Activated CD8-positive, alpha-beta memory T cell treated with anti-CD3 and anti-CD28 coated beads, Interleukin-2, amount 50 U/mL, for 24 hours (primary cell): ENCODE data around the gene AFAP1.

ENCODE experiments used
- DNase-seq: peaks from one replicate; pipeline ENCODE4 v3.0.0-alpha.2; 2020; ENCODE audit errors: extremely low read depth

AFAP1 gene

GRCh38 chr4:7737752-7738457 is 201.8 kb downstream of the AFAP1 start:
- no peak for DNase-seq

- no peak for DNase-seq
Measured at GRCh38 chr4:7737268-7737645, 202.4 kb downstream of the AFAP1 start.

DNA sequence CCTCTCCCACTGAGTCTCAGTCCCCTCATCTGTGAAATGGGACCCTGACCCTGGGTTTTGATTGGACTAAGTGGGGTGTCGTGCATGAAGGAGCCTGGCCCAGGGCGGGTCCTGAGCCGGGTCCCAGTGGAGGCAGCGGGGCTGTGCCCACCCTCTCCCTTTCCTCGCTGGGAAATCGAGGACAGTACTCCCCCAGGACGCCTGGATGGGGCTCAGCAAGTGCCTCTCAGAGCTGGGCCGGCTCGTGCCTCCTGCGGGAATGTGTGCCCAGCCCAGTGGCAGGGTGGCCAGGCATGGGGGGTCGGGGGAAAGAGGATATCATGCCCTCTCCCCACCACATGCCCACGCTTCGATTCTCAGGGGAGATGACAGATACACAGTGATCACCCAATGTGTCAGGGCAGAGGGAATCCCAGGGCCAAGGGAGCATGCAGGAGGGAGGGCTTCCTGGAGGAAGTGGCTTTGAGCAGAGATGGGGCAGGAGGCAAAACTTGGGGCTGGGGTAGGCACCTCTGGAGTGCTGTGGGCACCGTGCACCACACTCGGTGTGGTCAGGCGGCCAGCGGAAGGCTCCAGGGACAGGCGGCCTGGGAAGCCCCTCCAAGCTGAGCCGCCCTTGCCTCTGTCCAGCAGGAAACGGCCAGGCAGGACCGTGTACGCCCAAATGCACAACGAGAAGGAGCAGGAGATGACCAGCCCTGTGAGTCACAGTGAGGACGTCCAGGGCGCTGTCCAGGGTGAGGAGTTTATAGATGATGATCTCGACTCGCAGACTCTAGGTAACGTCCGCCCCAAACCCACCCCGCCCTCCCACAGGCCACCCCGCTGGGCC is 203.0 kb downstream of the AFAP1 start:
- DNase-seq, result no peak

DNA sequence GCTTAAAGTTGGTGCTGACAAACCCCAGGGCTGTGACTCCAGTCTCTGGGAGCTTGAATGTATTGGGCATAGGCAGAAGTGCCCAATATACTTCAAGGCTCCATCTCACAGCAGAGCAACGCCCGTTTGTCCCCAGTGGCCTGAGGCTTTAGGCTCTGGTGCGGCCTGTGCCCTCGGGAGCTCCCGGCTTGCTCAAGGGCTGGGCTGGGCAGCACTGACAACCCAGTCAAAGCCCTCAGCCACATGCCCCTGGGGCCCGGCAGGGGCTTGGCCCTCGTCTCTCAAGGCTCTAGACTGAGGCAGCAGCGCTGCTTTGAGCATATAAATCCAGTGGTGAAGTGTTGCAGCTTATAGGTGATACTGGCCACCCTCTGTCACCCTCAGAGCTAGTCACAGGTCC is 203.7 kb downstream of the AFAP1 start:
- DNase-seq, result no peak

GRCh38 chr4:7735395-7735794 is 204.3 kb downstream of the AFAP1 start:
- no peak for DNase-seq

DNA sequence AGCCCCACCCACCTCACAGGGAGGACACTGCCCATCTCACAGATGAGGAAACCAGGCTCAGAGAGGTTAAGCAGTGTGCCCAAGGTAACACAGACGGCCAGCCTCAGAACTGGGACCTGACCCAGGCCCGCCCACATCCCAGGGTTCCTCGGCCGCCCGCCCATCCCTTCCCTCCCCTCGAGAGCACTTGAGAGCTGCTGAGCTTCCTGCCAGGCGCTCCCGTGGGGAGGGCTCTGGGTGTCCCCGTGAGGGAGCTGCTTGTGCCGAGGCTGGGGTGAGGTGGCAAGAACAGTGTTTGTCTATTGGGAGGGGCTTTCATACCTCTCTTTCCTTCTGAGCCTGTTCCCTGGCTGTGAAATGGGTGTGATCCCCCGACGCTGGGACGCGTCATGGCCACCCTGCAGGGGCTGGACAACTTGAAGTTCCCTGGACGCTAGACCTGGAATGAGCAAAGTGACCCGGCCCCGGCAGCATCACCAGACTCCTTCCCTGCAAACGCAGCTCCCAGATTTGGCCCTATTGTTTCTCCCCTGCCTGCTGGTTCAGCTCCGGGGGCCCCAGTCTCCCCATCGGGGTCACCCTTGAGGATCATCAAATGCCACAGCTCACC is 204.9 kb downstream of the AFAP1 start:
- DNase-seq, result no peak

- no peak for DNase-seq
Measured at GRCh38 chr4:7733801-7734650, 205.6 kb downstream of the AFAP1 start.

- no peak for DNase-seq
Measured at GRCh38 chr4:7733201-7733600, 206.5 kb downstream of the AFAP1 start.

- no peak for DNase-seq
Measured at GRCh38 chr4:7732263-7732662, 207.4 kb downstream of the AFAP1 start.

DNA sequence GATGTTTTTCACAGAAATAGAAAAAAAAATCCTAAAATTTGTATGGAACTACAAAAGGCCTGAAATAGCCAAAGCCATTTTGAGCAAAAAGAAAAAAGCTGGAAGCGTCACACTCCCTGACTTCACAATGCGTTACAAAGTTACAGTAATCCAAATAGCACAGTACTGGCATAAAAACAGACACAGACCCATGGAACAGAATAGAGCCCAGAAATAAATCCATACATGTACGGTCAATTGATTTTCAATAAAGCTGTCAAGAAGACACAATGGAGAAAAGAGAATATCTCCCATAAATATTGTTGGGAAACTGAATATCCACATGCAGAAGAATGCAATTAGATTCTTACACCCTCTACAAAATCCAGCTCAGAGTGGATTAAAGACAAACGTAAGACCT is 208.2 kb downstream of the AFAP1 start:
- DNase-seq, result no peak

GRCh38 chr4:7727749-7728148 is 211.9 kb downstream of the AFAP1 start:
- no peak for DNase-seq

GRCh38 chr4:7726665-7727413 is 212.8 kb downstream of the AFAP1 start:
- DNase-seq, result no peak

- no peak for DNase-seq
Measured at GRCh38 chr4:7725951-7726350, 213.7 kb downstream of the AFAP1 start.

DNA sequence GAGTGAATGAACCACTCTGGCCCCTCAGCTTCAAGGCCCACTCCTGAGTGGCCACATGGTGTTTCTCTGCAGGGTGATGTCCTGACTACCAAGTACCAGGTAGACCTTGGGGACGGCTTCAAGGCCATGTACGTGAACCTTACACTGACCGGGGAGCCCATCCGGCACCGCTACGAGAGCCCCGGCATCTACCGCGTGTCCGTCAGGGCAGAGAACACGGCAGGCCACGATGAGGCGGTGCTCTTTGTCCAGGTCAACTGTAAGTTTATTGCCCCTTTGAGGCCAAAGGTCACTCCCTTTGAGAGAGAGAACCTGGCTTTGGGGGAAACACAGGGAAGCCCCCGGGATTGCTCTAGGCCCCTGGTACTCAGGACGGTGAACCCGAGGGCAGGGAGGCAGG is 216.0 kb downstream of the AFAP1 start:
- no peak for DNase-seq

DNA sequence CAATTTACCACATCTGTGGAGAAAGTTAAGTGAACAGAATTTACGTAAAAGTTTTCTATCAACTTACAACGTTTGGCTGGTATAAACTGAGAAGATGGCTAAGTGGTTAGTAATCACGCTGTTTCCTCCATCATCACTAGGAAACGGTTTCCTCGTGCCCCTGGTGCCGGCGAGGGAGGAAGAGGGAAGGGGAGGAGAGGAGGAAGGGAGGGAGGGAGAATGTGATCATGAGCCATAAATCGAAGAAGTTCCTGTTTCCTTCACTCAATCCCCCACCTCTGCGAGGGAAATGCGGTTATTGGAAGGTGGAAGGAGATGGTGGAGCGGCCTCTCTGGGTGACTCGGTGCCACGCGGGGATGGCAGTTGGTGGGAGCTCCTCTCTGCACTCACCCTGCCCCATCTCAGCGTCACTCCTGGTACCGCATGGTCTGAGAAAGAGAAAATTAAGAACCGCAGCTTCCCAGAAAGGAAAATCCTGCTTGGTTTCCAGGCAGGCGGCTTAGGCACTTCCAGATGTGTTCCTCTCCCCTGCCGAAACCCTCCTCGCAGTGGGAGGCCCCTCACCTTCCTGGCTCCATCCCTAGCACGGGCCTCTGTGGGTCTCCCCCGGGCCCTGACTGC is 216.8 kb downstream of the AFAP1 start:
- DNase-seq, result no peak

- DNase-seq, result no peak
Measured at GRCh38 chr4:7721984-7722551, 217.6 kb downstream of the AFAP1 start.

GRCh38 chr4:7719354-7720174 is 220.1 kb downstream of the AFAP1 start:
- peak; percentile 7 for DNase-seq

DNA sequence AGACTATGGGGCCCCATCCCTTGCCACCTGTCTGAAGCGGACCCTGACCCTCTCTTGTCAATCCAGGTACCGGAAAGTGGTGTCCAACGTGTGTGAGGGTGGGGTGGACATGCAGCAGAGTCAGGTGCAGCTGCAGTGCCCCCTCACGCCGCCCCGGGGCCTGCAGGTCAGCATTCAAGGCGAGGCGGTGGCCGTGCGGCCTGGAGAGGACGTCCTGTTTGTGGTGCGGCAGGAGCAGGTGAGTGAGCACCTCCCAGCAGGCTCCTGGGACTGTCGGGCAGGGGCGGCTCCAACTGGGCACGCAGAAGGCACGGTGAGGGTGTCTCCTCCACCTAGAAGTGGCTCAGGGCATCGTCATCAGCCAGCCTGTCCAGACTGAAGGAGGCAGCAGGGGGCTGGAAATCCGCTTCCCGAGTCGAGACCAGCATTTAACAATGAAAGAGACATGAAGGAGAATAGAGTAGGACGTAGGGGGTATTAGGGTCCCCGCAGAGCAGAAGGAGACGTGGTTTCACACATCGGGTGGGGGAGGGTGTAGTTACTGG is 221.6 kb downstream of the AFAP1 start:
- no peak for DNase-seq

GRCh38 chr4:7717161-7717560 is 222.5 kb downstream of the AFAP1 start:
- DNase-seq, result no peak
